H1 (cell line): Measurements from ENCODE around the gene EML4. TPM values are rescaled to one million over a fixed set of nuclear protein-coding genes. Genes with fewer than 3 reads are reported as not detected.

ENCODE experiments used
- FOSL1 ChIP-seq: IDR thresholded peaks from 2 replicates; pipeline ENCODE4 v1.6.1; 2011; ENCODE audit warnings: mild to moderate bottlenecking, low read depth, low read length, moderate library complexity; ENCODE audit not compliant: insufficient read depth
- GTF2F1 ChIP-seq: IDR thresholded peaks from 2 replicates; pipeline ENCODE4 v1.6.1; 2012; ENCODE audit warnings: low read depth, low read length, improper control_type of control experiment, borderline replicate concordance
- JUND ChIP-seq: IDR thresholded peaks from 2 replicates; pipeline ENCODE4 v1.6.1; 2011; ENCODE audit warnings: mild to moderate bottlenecking, improper control_type of control experiment, low read length
- KDM5A ChIP-seq: fragments of 200-600 bp; IDR thresholded peaks from 2 replicates; pipeline ENCODE4 v1.7.1; 2012; ENCODE audit warnings: mild to moderate bottlenecking, low read length, inconsistent platforms, mixed read lengths
- RNF2 ChIP-seq: fragments of 200-900, 300-1000 bp; sonication (generic); IDR thresholded peaks from 2 replicates; pipeline ENCODE4 v1.7.1; 2016; ENCODE audit warnings: borderline replicate concordance, low read depth, mild to moderate bottlenecking, antibody characterized with exemption, low read length; ENCODE audit not compliant: poor library complexity, severe bottlenecking; ENCODE audit errors: missing control alignments
- polyA plus RNA-seq, 7 experiments: library from polyadenylated mRNA; depleted of rRNA in 3 of 7; stranded (reverse) in 5 of 7; unstranded in 2 of 7; fragments of >200 nt in 5 of 7; fragments of 200-250 nt in 2 of 7; gene quantifications; 1 replicate in 5 of 7; 2 replicates in 1 of 7; 4 replicates in 1 of 7; pipeline versions ENCODE4 v1.2.1 to v1.2.3, GENCODE V29; 2011 to 2013; ENCODE audit warnings: missing spikeins in 2 of 7, mixed read lengths in 2 of 7
- total RNA-seq: library from RNA; stranded (reverse); fragmentation: NEBNext Ultra II Directional; extraction: Animal tissue kit (Norgen Biotek cat#: 25700); gene quantifications from 2 replicates; pipeline ENCODE4 v1.2.1, GENCODE V29; 2021

EML4 gene
- total and polyA plus RNA-seq, 2 of the 8 experiments (the other 6 are each of a cell fraction or from before 2014, with no cell fraction given), result 50.1 to 104 TPM

- TF ChIP-seq JUND (no peak), GTF2F1 (no peak), RNF2 (no peak), KDM5A (no peak), FOSL1 (no peak)
- TF ChIP-seq, all 59 proteins: peak for 0
Observed at GRCh38 chr2:42274863-42275262, 105.7 kb downstream of the EML4 start (continued).
